Body of pancreas (tissue), 4 donors: Measurements from ENCODE around the gene F2R. TPM values are rescaled to one million over a fixed set of nuclear protein-coding genes. Genes with fewer than 3 reads are reported as not detected.

ENCODE experiments used
- ATAC-seq: fragments of 150-250 bp; one replicate; pipeline ENCODE4 v1.9.1; 2016
- DNase-seq, 4 donors: peaks; one replicate each; pipeline ENCODE4 v3.0.0-alpha.2; 2019
- H3K27ac ChIP-seq, 4 donors: fragments of 200-600 bp; sonication (generic); 1 replicate in 3 of 4; 2 replicates in 1 of 4; pipeline versions ENCODE4 v1.5.1 to v1.6.1; 2016 to 2019; ENCODE audit warnings: mild to moderate bottlenecking in 1 of 4, mixed read lengths in 1 of 4, moderate library complexity in 1 of 4
- H3K27me3 ChIP-seq, 2 donors: fragments of 200-600 bp; sonication (generic); one replicate each; pipeline ENCODE4 v1.6.0; 2016; ENCODE audit warnings: mild to moderate bottlenecking in 1 of 2
- H3K36me3 ChIP-seq, 2 donors: fragments of 200-600 bp; sonication (generic); replicated peaks in 1 of 2; 2 replicates each; pipeline ENCODE4 v1.5.1; 2016; ENCODE audit warnings: low read depth in 2 of 2; ENCODE audit not compliant: insufficient read depth in 1 of 2
- H3K4me1 ChIP-seq: fragments of 200-600 bp; sonication (generic); one replicate; pipeline ENCODE4 v1.6.0; 2016
- H3K4me3 ChIP-seq, 2 donors: fragments of 200-600 bp; sonication (generic); 1 replicate in 1 of 2; 2 replicates in 1 of 2; pipeline ENCODE4 v1.5.1; 2016 to 2019
- H3K9me3 ChIP-seq, 3 donors: fragments of 200-600 bp; sonication (generic); 1 replicate in 2 of 3; 2 replicates in 1 of 3; pipeline ENCODE4 v1.5.1; 2016
- CTCF ChIP-seq, 7 experiments: fragments of 450-650 bp in 4 of 7; fragments of 200-600 bp in 3 of 7; sonication (generic) in 3 of 7; IDR thresholded peaks; one replicate each; pipeline ENCODE4 v1.5.1; 2016 to 2019; ENCODE audit warnings: antibody characterized with exemption in 7 of 7
- POLR2A ChIP-seq, 3 donors: fragments of 450-650 bp; IDR thresholded peaks; one replicate each; pipeline ENCODE4 v1.6.1; 2016; ENCODE audit warnings: antibody characterized with exemption in 3 of 3, mild to moderate bottlenecking in 2 of 3
- WGBS, 2 donors: methylation state at CpG; one replicate each; pipeline ENCODE4 v1.1.5; 2017; 5-methylcytosine and 5-hydroxymethylcytosine counted together
- intact Hi-C: fragments of 100-400 bp; cut with DNase I; formaldehyde crosslinking; loops from one replicate; pipeline ENCODE4 v1.15.1; 2023
- total RNA-seq, 2 donors: library from RNA; depleted of rRNA; stranded (reverse); fragments of >200 nt; gene quantifications; one replicate each; pipeline ENCODE4 v1.1.0, GENCODE V29; 2016

F2R gene
- total RNA-seq, 2 donors from 2014 or later = 2.3 to 13.0 TPM

GRCh38 chr5:76746677-76747076, 30.8 kb downstream of the F2R start:
- ATAC-seq (no peak), DNase-seq (no peak)
- intact Hi-C loops = no loop called here
- Histone ChIP-seq H3K27ac (no peak overlapping the region), H3K4me1 (no peaks in the 10 kb centered on the region), H3K27me3 (no peaks in the 10 kb centered on the region), H3K36me3 (no peaks in the 10 kb centered on the region), H3K4me3 (no peak overlapping the region), H3K9me3 (no peaks in the 10 kb centered on the region)
- WGBS, 2 donors = 72 to 73% methylated on average over 2 of the region's 2 CpGs
- TF ChIP-seq CTCF (IDR thresholded peaks at IDR 0.05) (no peak), POLR2A (IDR thresholded peaks at IDR 0.05) (no peak)

- Histone ChIP-seq H3K27me3 (no peaks in the 10 kb centered on the region), H3K9me3 (no peaks in the 10 kb centered on the region), H3K27ac (no peak overlapping the region), H3K36me3 (no peaks in the 10 kb centered on the region), H3K4me3 (no peak overlapping the region), H3K4me1 (no peaks in the 10 kb centered on the region)
- WGBS, 2 donors = 86 to 90% methylated on average over 13 of the region's 13 CpGs
- ATAC-seq = no peak
- no peak for DNase-seq
- TF ChIP-seq POLR2A (IDR thresholded peaks at IDR 0.05) (no peak), CTCF (IDR thresholded peaks at IDR 0.05) (no peak)
- intact Hi-C loops = no loop called here
These were observed 31.8 kb downstream of the F2R start for GRCh38 chr5:76747706-76748105.

GRCh38 chr5:76751291-76751690, 35.4 kb downstream of the F2R start:
- no peaks in the 10 kb centered on the region for H3K4me1 ChIP-seq
- 78 to 91% methylated on average over 5 of the region's 5 CpGs for WGBS, 2 donors
- no peaks in the 10 kb centered on the region for H3K9me3 ChIP-seq
- DNase-seq (no peak), ATAC-seq (no peak)
- no peak overlapping the region for H3K27ac ChIP-seq
- H3K36me3 ChIP-seq = no peaks in the 10 kb centered on the region
- intact Hi-C loops = no loop called here
- no peaks in the 10 kb centered on the region for H3K27me3 ChIP-seq
- no peak overlapping the region for H3K4me3 ChIP-seq
- no peak for TF ChIP-seq CTCF (IDR thresholded peaks at IDR 0.05)
- no peak for TF ChIP-seq POLR2A (IDR thresholded peaks at IDR 0.05)

GRCh38 chr5:76754668-76755078, 38.7 kb downstream of the F2R start:
- WGBS, 2 donors = 71% methylated on average over 3 of the region's 3 CpGs
- ATAC-seq (no peak), DNase-seq (no peak)
- intact Hi-C loops = no loop called here
- H3K4me1 ChIP-seq = no peaks in the 10 kb centered on the region
- no peaks in the 10 kb centered on the region for H3K27me3 ChIP-seq
- H3K4me3 ChIP-seq = no peak overlapping the region
- H3K27ac ChIP-seq = no peak overlapping the region
- no peaks in the 10 kb centered on the region for H3K9me3 ChIP-seq
- no peaks in the 10 kb centered on the region for H3K36me3 ChIP-seq
- TF ChIP-seq POLR2A (IDR thresholded peaks at IDR 0.05) (no peak), CTCF (IDR thresholded peaks at IDR 0.05) (no peak)

DNA sequence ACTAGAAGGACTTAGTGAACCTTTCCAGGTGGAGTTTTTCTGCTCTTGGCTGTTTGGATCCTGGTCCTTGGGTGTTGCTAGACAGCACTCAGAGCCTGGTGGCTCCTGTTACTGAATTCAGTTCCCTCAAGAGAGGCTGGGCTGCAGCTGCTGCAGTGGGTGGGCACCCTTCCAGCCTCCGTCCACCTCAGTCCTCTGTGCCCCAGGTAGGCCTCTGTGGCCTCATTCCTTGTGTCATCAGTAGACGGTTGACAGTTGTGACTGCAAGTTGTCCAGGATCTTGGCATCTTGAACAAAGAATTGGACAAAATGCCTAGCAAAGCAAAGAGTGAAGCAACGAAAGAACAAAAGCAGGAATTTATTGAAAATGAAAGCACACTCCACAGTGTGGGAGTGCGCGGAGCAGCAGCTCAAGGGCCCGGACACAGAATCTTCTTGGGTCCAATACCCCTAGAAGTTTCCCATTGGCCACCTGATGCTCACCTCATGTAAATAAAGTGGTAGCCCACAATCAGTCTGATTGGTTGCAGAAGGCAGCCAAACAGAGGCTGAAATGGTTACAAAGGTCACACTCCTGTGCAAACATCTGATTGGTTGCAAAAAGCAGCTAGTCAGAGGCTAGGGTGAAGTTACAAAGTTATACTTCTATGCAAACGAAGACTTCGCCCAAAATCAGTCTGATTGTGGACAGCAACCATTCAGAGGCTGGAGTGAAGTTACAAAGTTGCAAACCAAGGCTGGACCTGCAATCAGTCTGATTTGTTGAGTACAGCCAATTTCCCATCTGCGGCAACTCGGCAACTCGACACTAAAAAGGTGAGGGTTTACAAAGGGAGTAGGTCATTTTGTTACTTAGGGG, 40.1 kb downstream of the F2R start:
- Histone ChIP-seq H3K4me1 (no peaks in the 10 kb centered on the region), H3K9me3 (no peaks in the 10 kb centered on the region), H3K27ac (no peak overlapping the region), H3K27me3 (no peaks in the 10 kb centered on the region), H3K4me3 (no peak overlapping the region), H3K36me3 (no peaks in the 10 kb centered on the region)
- ATAC-seq = no peak
- no peak for DNase-seq
- 78 to 86% methylated on average over 11 of the region's 11 CpGs for WGBS, 2 donors
- TF ChIP-seq CTCF (IDR thresholded peaks at IDR 0.05) (no peak), POLR2A (IDR thresholded peaks at IDR 0.05) (no peak)
- intact Hi-C loops = no loop called here
